Effector CD8-positive, alpha-beta T cell (primary cell): ENCODE data around the gene OST4.

Experiments
- DNase-seq: peaks from one replicate; lab custom pipeline; 2025; lab: John Stamatoyannopoulos, UW

Gene OST4

GRCh38 chr2:27025861-27026851 is 45.3 kb downstream of the OST4 start:
- no peak for DNase-seq

GRCh38 chr2:27025281-27025800 is 46.1 kb downstream of the OST4 start:
- no peak for DNase-seq

GRCh38 chr2:27024812-27025211 is 46.6 kb downstream of the OST4 start:
- no peak for DNase-seq

- DNase-seq: no peak
These were observed 47.3 kb downstream of the OST4 start for GRCh38 chr2:27024188-27024587.

GRCh38 chr2:27023740-27024139 is 47.7 kb downstream of the OST4 start:
- no peak for DNase-seq

- no peak for DNase-seq
These were observed 50.0 kb downstream of the OST4 start for GRCh38 chr2:27021253-27022049.
